NCI-H1048 (cell line): ENCODE measurements around the gene YIPF1.
"Not testable (repeated sequence)": the region's sequence is repeated elsewhere in the genome, so short reads cannot be mapped to it uniquely, and the experiment has no call there.

Experiments used
- DNase-seq: peaks from one replicate; lab custom pipeline; 2025; lab: John Stamatoyannopoulos, UW

The YIPF1 gene

GRCh38 chr1:53837924-53838653 is 51.5 kb downstream of the YIPF1 start, which contains the start of gene NDC1:
TSS of gene NDC1 (minus strand) at chr1:53838296. CDS start at chr1:53838261, 35 bp downstream.
- peak; percentile 81 for DNase-seq

GRCh38 chr1:53837646-53837923 is 52.0 kb downstream of the YIPF1 start:
- no peak for DNase-seq

GRCh38 chr1:53835491-53835890 is 54.1 kb downstream of the YIPF1 start:
- no peak for DNase-seq

DNA sequence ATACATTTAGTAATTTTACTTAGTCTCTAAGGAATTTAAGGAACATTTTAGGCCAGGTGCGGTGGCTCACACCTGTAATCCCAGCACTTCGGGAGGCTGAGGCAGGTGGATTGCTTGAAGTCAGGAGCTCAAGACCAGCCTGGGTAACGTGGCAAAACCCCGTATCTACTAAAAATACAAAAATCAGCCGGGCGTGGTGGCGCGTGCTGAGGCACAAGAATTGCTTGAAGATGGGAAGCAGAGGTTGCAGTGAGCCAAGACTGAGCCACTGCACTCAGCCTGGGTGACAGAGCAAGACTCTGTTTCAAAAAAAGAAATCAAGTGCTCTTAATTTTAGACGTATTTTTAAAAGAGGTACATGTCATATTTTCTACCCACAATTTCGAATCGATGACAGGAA is 54.8 kb downstream of the YIPF1 start:
- DNase-seq, result no peak

DNA sequence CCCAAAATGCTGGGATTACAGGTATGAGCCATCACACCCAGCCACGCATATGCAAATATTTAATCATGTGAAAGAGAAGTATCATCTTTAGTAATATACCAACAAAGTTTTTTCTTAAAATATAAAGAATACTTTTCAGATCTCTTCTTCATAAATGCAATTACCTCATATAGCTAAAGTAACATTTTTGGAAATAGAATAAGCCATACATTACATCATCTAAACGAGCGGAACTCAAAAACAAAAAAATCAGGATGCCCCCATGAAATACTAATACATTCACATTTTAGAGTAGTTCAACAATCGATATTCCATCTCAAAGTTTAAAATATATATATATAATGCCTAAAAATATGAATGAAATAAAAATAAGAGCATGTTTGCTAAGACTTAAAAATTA is 56.2 kb downstream of the YIPF1 start:
- DNase-seq, result no peak

DNA sequence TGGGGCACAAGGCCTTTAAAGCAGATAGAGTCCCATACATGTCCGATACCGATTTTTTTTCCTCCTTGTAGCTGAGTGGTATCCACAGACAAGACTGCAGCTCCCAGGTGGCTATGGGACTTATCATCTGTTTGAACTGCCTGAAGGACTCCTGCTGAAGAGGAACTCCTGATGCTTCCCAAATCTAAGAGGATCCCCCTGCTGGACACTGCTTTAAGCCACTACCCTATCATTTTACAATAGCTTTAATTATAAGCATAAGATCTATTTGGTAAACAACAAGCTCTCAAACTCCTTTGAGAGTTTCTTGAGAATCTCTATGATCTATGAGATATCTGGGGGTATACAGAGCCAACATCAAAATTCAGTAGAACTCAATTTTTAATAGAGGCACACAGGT is 63.2 kb downstream of the YIPF1 start:
- DNase-seq, result no peak

DNA sequence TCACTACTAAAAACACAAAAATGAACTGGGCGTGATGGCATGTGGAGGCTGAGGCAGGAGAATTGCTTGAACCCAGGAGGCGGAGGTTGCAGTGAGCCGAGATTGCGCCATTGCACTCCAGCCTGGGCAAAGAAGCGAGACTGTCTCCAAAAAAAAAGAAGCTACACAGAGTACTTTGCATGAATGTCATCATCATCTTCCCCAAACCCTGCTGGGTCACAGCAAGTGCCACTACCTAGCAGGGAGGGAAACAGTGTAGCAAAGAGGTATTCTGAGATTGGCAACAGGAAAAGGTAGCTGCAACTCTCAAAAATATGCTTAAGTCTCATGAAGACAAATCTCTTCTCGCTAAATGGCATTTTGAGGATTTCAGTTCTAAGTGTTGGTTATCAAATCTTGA is 64.3 kb downstream of the YIPF1 start:
- no peak for DNase-seq

DNA sequence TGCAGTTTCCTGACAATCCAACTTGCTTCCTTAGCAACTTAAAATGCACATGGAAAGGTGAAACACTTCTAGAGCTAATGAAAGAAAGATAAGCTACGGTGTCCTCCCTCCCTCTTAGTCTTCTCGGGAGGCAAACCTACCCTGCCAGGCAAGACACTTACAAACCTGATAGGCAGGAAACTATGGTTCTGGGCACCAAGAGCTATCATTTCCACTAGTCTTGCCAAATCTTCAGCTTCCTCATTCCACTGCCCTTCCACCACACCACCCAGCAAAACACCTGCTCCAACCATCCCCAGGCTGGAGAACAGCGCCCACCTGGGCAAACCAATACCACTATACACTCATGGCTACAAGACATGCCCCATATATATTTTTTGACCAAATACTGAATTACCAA is 66.7 kb downstream of the YIPF1 start:
- DNase-seq, result no peak

DNA sequence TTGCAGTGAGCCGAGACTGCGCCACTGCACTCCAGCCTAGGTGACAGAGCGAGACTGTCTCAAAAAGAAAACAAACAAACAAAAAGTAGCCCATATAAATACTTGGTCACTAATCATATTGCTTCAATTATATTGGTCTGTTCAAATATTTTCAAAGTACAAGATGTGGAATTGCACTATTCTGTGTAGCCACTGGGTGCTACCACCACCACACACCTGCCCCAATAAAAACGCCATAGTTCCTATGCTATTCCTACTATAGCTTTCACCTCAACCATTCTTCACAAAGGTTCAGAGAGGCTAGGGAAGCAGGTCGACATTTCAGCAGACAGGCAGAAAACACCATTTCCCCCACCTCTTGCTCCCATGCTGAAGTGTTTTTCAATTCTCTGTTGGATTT is 68.2 kb downstream of the YIPF1 start:
- no peak for DNase-seq

GRCh38 chr1:53819387-53819786 is 70.2 kb downstream of the YIPF1 start:
- DNase-seq, result no peak

DNA sequence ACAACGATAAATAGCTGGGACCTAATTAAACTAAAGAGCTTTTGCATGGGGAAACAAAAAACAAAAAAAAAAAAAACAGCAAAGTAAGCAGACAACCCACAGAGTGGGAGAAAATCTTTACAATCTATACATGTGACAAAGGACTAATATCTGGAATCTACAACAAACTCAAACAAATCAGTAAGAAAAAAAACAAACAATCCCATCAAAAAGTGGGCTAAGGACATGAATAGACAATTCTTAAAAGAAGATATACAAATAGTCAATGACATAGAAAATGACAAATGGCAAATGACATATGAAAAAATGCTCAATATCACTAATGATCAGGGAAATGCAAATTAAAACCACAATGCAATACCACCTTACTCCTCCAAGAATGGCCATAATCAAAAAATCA is 73.0 kb downstream of the YIPF1 start:
- DNase-seq, result not testable (repeated sequence)

DNA sequence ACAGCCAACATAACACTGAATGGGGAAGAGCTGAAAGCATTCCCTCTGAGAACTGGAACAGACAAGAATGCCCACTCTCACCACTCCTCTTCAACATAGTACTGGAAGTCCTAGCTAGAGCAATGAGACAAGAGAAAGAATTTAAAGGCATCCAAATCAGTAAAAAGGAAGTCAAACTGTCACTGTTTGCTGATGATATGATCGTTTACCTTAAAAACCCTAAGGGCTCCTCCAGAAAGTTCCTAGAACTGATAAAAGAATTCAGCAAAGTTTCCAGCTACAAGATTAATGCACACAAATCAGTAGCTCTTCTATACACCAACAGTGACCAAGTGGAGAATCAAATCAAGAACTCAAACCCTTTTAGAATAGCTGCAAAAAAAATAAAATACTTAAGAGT is 74.1 kb downstream of the YIPF1 start:
- not testable (repeated sequence) for DNase-seq

GRCh38 chr1:53811414-53811851 is 78.2 kb downstream of the YIPF1 start:
- no peak for DNase-seq

GRCh38 chr1:53810497-53810896 is 79.1 kb downstream of the YIPF1 start:
- no peak for DNase-seq

- DNase-seq, result no peak
Measured at GRCh38 chr1:53810007-53810406, 79.6 kb downstream of the YIPF1 start.

GRCh38 chr1:53807916-53808315 is 81.7 kb downstream of the YIPF1 start:
- no peak for DNase-seq

GRCh38 chr1:53804791-53805505 is 84.6 kb downstream of the YIPF1 start:
- DNase-seq, result no peak

- no peak for DNase-seq
Measured at GRCh38 chr1:53804181-53804580, 85.4 kb downstream of the YIPF1 start.
